HG02973 (cell line): ENCODE data around the gene SLC50A1.
"Not testable (repeated sequence)": the region's sequence is repeated elsewhere in the genome, so short reads cannot be mapped to it uniquely, and the experiment has no call there.

Experiments
- ATAC-seq: cut with Tn5 transposase; IDR thresholded peaks from one replicate; pipeline ENCODE4 v1.9.1; 2021; ENCODE audit warnings: moderate library complexity; ENCODE audit not compliant: unreplicated experiment

Gene SLC50A1

GRCh38 chr1:155134322-155134721, 1.3 kb upstream of the SLC50A1 start:
- no peak for ATAC-seq

- ATAC-seq, result no peak
Observed at GRCh38 chr1:155134880-155135414, 705 bp upstream of the SLC50A1 start.

GRCh38 chr1:155136748-155137147, 1.1 kb downstream of the SLC50A1 start:
- no peak for ATAC-seq

GRCh38 chr1:155137154-155137949, 1.7 kb downstream of the SLC50A1 start:
- ATAC-seq, result no peak

- ATAC-seq, result peak; percentile 52
Observed at GRCh38 chr1:155139895-155140629, 4.4 kb downstream of the SLC50A1 start, which contains the start of gene DPM3. Gene DPM3, minus strand, starts transcription at chr1:155140531. Its CDS starts 291 bp downstream, at chr1:155140240.

- no peak for ATAC-seq
Observed at GRCh38 chr1:155140630-155140953, 4.9 kb downstream of the SLC50A1 start.

- ATAC-seq, result no peak
Observed at GRCh38 chr1:155141749-155142148, 6.1 kb downstream of the SLC50A1 start.

GRCh38 chr1:155145491-155145890, 9.8 kb downstream of the SLC50A1 start:
- ATAC-seq, result no peak

- not testable (repeated sequence) for ATAC-seq
Observed at GRCh38 chr1:155155996-155156643, 20.5 kb downstream of the SLC50A1 start.

GRCh38 chr1:155158991-155159390, 23.3 kb downstream of the SLC50A1 start:
- no peak for ATAC-seq

GRCh38 chr1:155160128-155160527, 24.5 kb downstream of the SLC50A1 start:
- no peak for ATAC-seq

- not testable (repeated sequence) for ATAC-seq
Observed at GRCh38 chr1:155162631-155163030, 27.0 kb downstream of the SLC50A1 start.

GRCh38 chr1:155163785-155164184, 28.1 kb downstream of the SLC50A1 start:
- ATAC-seq, result not testable (repeated sequence)

GRCh38 chr1:155164625-155165024, 29.0 kb downstream of the SLC50A1 start:
- ATAC-seq, result not testable (repeated sequence)

- no peak for ATAC-seq
Observed at GRCh38 chr1:155166051-155166470, 30.4 kb downstream of the SLC50A1 start.

- no peak for ATAC-seq
Observed at GRCh38 chr1:155166471-155167165, 31.0 kb downstream of the SLC50A1 start.

GRCh38 chr1:155167166-155168104, 31.8 kb downstream of the SLC50A1 start:
- ATAC-seq, result no peak

GRCh38 chr1:155168105-155168445, 32.4 kb downstream of the SLC50A1 start:
- ATAC-seq, result not testable (repeated sequence)

- ATAC-seq, result no peak
Observed at GRCh38 chr1:155168456-155169210, 33.0 kb downstream of the SLC50A1 start.
